Measurements from ENCODE around the gene SCGN. TPM values are rescaled to one million over a fixed set of nuclear protein-coding genes. Genes with fewer than 3 reads are reported as not detected.
A peak's percentile ranks its signal among the peaks of the same experiment; 100 is the strongest.

SCGN gene
- total and polyA plus RNA-seq, 2 of the 13 experiments (the other 11 are each of a cell fraction or from before 2014, with no cell fraction given): 2.9 to 29.0 TPM

DNA sequence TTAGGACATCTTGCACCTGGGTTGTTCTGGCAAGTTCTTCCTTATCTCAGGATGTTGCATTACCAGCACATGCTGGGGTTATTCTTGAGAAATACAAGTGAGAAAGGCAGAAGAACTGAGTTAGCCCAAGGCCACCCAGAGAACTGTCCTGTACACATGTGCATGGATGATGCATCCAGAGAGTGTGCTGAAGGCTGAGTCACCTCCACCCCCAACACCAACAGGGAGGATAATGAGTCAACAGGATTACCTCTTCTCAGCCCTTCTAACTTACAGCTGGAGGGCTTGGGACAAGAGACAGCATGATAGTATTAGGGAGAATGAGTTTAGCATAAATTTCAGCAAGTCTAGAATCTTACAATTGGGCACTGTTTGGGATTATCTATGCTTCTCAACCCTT is 8.5 kb downstream of the SCGN start (continued):
- TF ChIP-seq NFKB2 (CRISPR knock-in tag; IDR thresholded peaks at IDR 0.05; ENCODE audit: borderline replicate concordance) (no peak), MTA1 (CRISPR knock-in tag; IDR thresholded peaks at IDR 0.05; ENCODE audit: borderline replicate concordance) (no peak), ZNF792 (CRISPR knock-in tag; IDR thresholded peaks at IDR 0.05) (peak; percentile 68; the same call in 1 of the 2 replicates), ZNF430 (CRISPR knock-in tag; IDR thresholded peaks at IDR 0.05) (no peak), ZNF713 (CRISPR knock-in tag; IDR thresholded peaks at IDR 0.05) (no peak), ZBTB10 (CRISPR knock-in tag; IDR thresholded peaks at IDR 0.05; ENCODE audit: borderline replicate concordance) (no peak), ZSCAN21 (CRISPR knock-in tag; IDR thresholded peaks at IDR 0.05; ENCODE audit: borderline replicate concordance) (no peak), ZNF547 (CRISPR knock-in tag; IDR thresholded peaks at IDR 0.05) (no peak), NCOA1 (CRISPR knock-in tag; IDR thresholded peaks at IDR 0.05) (no peak), SNAPC2 (CRISPR knock-in tag; IDR thresholded peaks at IDR 0.05) (no peak), FOXK1 (CRISPR knock-in tag; IDR thresholded peaks at IDR 0.05; ENCODE audit: borderline replicate concordance, low read depth) (peak; percentile 68; the same call in 1 of the 2 replicates), SUZ12 (IDR thresholded peaks at IDR 0.05; ENCODE audit: low read depth, low read length) (no peak), MATR3 (CRISPR knock-in tag; IDR thresholded peaks at IDR 0.05) (no peak), HOXA3 (CRISPR knock-in tag; IDR thresholded peaks at IDR 0.05) (peak; percentile 37), TCF7 (IDR thresholded peaks at IDR 0.05; ENCODE audit: low read depth) (no peak), DBP (CRISPR knock-in tag; IDR thresholded peaks at IDR 0.05; ENCODE audit: not compliant biosample characterization) (no peak), STAT5B (CRISPR knock-in tag; IDR thresholded peaks at IDR 0.05) (no peak), SALL1 (CRISPR knock-in tag; IDR thresholded peaks at IDR 0.05) (peak; percentile 68), RARA (CRISPR knock-in tag; IDR thresholded peaks at IDR 0.05) (peak; percentile 48), ZNF530 (CRISPR knock-in tag; IDR thresholded peaks at IDR 0.05; ENCODE audit: low read depth) (no peak), BRD4 (CRISPR knock-in tag; IDR thresholded peaks at IDR 0.05) (no peak), ZNF570 (CRISPR knock-in tag; IDR thresholded peaks at IDR 0.05; ENCODE audit: borderline replicate concordance) (no peak), ZNF883 (CRISPR knock-in tag; IDR thresholded peaks at IDR 0.05; ENCODE audit: not compliant biosample characterization) (no peak), ZNF644 (CRISPR knock-in tag; IDR thresholded peaks at IDR 0.05; ENCODE audit: low read depth) (peak; percentile 96), ZBTB21 (CRISPR knock-in tag; IDR thresholded peaks at IDR 0.05) (no peak; the same call in 1 of the 2 replicates), RFX3 (CRISPR knock-in tag; IDR thresholded peaks at IDR 0.05) (no peak), TSC22D2 (CRISPR knock-in tag; IDR thresholded peaks at IDR 0.05; ENCODE audit: borderline replicate concordance) (no peak), ZNF878 (CRISPR knock-in tag; IDR thresholded peaks at IDR 0.05) (peak; percentile 53; the same call in 1 of the 2 replicates), ZSCAN12 (CRISPR knock-in tag; IDR thresholded peaks at IDR 0.05) (no peak), ZNF205 (CRISPR knock-in tag; IDR thresholded peaks at IDR 0.05) (0 out of 2 replicates have a peak, but pooled peaks have one; percentile 43)
